ENCODE measurements around the gene EDDM3A. TPM values are rescaled to one million over a fixed set of nuclear protein-coding genes. Genes with fewer than 3 reads are reported as not detected.

The EDDM3A gene
- total and polyA plus RNA-seq, 2 experiments from 2014 or later: not detected

DNA sequence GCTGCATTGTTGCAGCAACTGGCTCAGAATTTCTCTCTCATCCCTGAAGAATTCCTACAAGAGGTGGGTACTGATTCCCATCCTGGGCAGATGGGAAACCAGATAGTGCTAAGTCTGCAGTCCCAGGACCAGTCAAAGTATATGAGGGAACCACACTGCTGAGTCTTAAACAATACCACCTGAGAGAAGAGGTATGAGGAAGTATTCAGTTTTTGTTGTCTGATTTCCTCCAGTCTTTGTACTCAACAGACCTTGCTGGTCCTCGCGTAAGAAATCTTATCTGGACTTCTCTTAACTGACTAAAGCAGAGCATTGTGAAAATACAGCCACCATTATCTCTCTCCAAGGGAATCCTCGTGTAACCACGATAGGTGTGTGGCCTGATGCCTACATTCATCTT, 3.6 kb upstream of the EDDM3A start:
- WGBS (ENCODE audit: low lambda C conversion rate, missing lambda C conversion rate): 47% methylated on average over 4 of the region's 4 CpGs

DNA sequence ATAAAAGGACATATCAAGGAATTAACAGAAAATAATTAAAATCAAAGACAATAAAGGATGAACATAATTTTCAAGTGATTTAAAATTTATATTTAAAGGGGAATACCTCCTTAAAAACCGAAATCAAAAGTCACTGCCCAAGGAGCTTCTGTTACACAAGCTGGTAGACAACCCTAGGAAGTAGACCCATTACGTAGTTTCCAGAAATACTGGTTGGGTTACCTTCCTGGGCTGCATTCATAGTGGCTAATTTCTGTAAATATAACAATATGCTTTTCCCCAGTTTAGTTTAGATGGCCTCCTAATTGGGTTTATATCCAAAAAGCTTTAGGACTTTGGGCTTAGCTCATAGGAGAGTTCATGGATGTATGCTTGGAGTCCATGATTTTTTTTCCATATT, 2.1 kb upstream of the EDDM3A start:
- no peaks in the 10 kb centered on the region for H3K27me3 ChIP-seq
- no peak overlapping the region for H3K4me3 ChIP-seq
- H3K4me1 ChIP-seq (ENCODE audit: insufficient read depth): no peaks in the 10 kb centered on the region
- H2AFZ ChIP-seq: no peak overlapping the region
- no peak overlapping the region for H3K27ac ChIP-seq
- H3K79me2 ChIP-seq: no peaks in the 10 kb centered on the region
- H3K4me2 ChIP-seq: no peak overlapping the region
- 86% methylated on average over 2 of the region's 2 CpGs for WGBS (ENCODE audit: low lambda C conversion rate, missing lambda C conversion rate)
- no peak for DNase-seq (ENCODE audit: low spot score)
- H3K9me3 ChIP-seq (ENCODE audit: low read depth): no peaks in the 10 kb centered on the region
- no peaks in the 10 kb centered on the region for H4K20me1 ChIP-seq (ENCODE audit: insufficient read depth, poor library complexity, severe bottlenecking)
- no peaks in the 10 kb centered on the region for H3K36me3 ChIP-seq (replicated peaks; ENCODE audit: insufficient read depth, low read depth)
- TF ChIP-seq EZH2phosphoT487 (IDR thresholded peaks at IDR 0.05; ENCODE audit: low read depth, severe bottlenecking, unreplicated experiment): no peak
- no peak for TF ChIP-seq EZH2 (IDR thresholded peaks at IDR 0.05; ENCODE audit: borderline replicate concordance)
- TF ChIP-seq, protein P1, sequence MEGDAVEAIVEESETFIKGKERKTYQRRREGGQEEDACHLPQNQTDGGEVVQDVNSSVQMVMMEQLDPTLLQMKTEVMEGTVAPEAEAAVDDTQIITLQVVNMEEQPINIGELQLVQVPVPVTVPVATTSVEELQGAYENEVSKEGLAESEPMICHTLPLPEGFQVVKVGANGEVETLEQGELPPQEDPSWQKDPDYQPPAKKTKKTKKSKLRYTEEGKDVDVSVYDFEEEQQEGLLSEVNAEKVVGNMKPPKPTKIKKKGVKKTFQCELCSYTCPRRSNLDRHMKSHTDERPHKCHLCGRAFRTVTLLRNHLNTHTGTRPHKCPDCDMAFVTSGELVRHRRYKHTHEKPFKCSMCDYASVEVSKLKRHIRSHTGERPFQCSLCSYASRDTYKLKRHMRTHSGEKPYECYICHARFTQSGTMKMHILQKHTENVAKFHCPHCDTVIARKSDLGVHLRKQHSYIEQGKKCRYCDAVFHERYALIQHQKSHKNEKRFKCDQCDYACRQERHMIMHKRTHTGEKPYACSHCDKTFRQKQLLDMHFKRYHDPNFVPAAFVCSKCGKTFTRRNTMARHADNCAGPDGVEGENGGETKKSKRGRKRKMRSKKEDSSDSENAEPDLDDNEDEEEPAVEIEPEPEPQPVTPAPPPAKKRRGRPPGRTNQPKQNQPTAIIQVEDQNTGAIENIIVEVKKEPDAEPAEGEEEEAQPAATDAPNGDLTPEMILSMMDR (IDR thresholded peaks at IDR 0.05; ENCODE audit: poor library complexity): no peak
- H3K9me2 ChIP-seq (replicated peaks; ENCODE audit: insufficient read depth): no peaks in the 10 kb centered on the region

More for the DNA sequence above, 3.6 kb upstream of the EDDM3A start:
- Histone ChIP-seq H4K20me1 (ENCODE audit: insufficient read depth, poor library complexity, severe bottlenecking) (no peaks in the 10 kb centered on the region), H3K36me3 (replicated peaks; ENCODE audit: insufficient read depth, low read depth) (no peaks in the 10 kb centered on the region), H3K4me2 (no peak overlapping the region), H3K9me2 (replicated peaks; ENCODE audit: insufficient read depth) (no peaks in the 10 kb centered on the region), H3K79me2 (no peaks in the 10 kb centered on the region), H3K9me3 (ENCODE audit: low read depth) (no peaks in the 10 kb centered on the region), H2AFZ (no peak overlapping the region), H3K4me1 (ENCODE audit: insufficient read depth) (no peaks in the 10 kb centered on the region), H3K27me3 (no peaks in the 10 kb centered on the region), H3K4me3 (no peak overlapping the region), H3K27ac (no peak overlapping the region)
- DNase-seq (ENCODE audit: low spot score): no peak
- TF ChIP-seq, protein P1 (IDR thresholded peaks at IDR 0.05; ENCODE audit: poor library complexity): no peak
- TF ChIP-seq EZH2phosphoT487 (IDR thresholded peaks at IDR 0.05; ENCODE audit: low read depth, severe bottlenecking, unreplicated experiment) (no peak), EZH2 (IDR thresholded peaks at IDR 0.05; ENCODE audit: borderline replicate concordance) (no peak)

DNA sequence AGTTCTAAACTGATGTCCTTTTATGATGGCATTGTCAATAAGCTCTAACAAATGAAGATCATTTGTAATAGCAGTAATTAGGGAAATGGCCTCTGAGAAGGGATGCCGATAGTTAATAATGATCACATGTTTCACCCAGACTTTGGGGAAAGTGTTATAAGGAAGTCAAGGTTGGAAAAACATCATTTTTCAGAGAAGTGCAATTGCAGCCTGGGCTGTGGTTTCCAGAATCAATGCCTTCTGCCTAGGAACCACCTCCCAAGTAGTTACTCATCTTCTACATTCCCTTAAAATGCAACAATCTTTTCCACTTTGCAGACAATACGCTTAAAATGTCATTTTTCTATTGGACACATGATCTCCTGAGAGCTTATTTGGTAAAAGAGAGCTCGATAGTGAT, 879 bp downstream of the EDDM3A start:
- TF ChIP-seq EZH2phosphoT487 (IDR thresholded peaks at IDR 0.05; ENCODE audit: low read depth, severe bottlenecking, unreplicated experiment) (no peak), EZH2 (IDR thresholded peaks at IDR 0.05; ENCODE audit: borderline replicate concordance) (no peak)
- TF ChIP-seq, protein P1 (IDR thresholded peaks at IDR 0.05; ENCODE audit: poor library complexity): no peak
- Histone ChIP-seq H2AFZ (no peak overlapping the region), H3K79me2 (no peaks in the 10 kb centered on the region), H3K27ac (no peak overlapping the region), H3K27me3 (no peaks in the 10 kb centered on the region), H3K9me2 (replicated peaks; ENCODE audit: insufficient read depth) (no peaks in the 10 kb centered on the region), H3K4me1 (ENCODE audit: insufficient read depth) (no peaks in the 10 kb centered on the region), H3K36me3 (replicated peaks; ENCODE audit: insufficient read depth, low read depth) (no peaks in the 10 kb centered on the region), H3K4me3 (no peak overlapping the region), H4K20me1 (ENCODE audit: insufficient read depth, poor library complexity, severe bottlenecking) (no peaks in the 10 kb centered on the region), H3K9me3 (ENCODE audit: low read depth) (no peaks in the 10 kb centered on the region), H3K4me2 (no peak overlapping the region)
- WGBS (ENCODE audit: low lambda C conversion rate, missing lambda C conversion rate): 92% methylated on average over 3 of the region's 3 CpGs
- DNase-seq (ENCODE audit: low spot score): no peak

DNA sequence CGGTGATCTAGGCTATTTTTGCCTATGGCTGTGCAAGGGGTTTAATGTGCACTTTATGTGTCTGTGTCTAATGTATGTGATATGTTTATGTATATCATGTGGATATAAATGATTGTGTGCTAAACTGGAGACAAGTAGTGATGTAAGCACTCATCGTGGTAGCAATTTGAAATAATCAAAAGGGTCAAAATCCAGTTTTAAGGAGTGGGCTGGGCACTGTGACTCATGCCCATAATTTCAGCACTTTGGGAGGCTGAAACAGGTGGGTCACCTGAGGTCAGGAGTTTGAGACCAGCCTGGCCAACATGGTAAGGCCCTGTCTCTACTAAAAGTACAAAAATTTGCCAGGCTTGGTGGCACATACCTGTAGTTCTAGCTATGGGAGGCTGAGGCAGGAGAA, 2.8 kb downstream of the EDDM3A start:
- no peak for DNase-seq (ENCODE audit: low spot score)
- Histone ChIP-seq H3K36me3 (replicated peaks; ENCODE audit: insufficient read depth, low read depth) (no peaks in the 10 kb centered on the region), H3K79me2 (no peaks in the 10 kb centered on the region), H3K27ac (no peak overlapping the region), H3K9me3 (ENCODE audit: low read depth) (no peaks in the 10 kb centered on the region), H4K20me1 (ENCODE audit: insufficient read depth, poor library complexity, severe bottlenecking) (no peaks in the 10 kb centered on the region), H3K9me2 (replicated peaks; ENCODE audit: insufficient read depth) (no peaks in the 10 kb centered on the region), H3K27me3 (no peaks in the 10 kb centered on the region), H2AFZ (no peak overlapping the region), H3K4me2 (no peak overlapping the region), H3K4me3 (no peak overlapping the region), H3K4me1 (ENCODE audit: insufficient read depth) (no peaks in the 10 kb centered on the region)
- TF ChIP-seq, protein P1 (IDR thresholded peaks at IDR 0.05; ENCODE audit: poor library complexity): no peak
- TF ChIP-seq EZH2phosphoT487 (IDR thresholded peaks at IDR 0.05; ENCODE audit: low read depth, severe bottlenecking, unreplicated experiment) (no peak), EZH2 (IDR thresholded peaks at IDR 0.05; ENCODE audit: borderline replicate concordance) (no peak)
- 85% methylated on average over 2 of the region's 2 CpGs for WGBS (ENCODE audit: low lambda C conversion rate, missing lambda C conversion rate)

All from hepatocyte (in vitro differentiated cells).